Frontal cortex (tissue), 4 donors: ENCODE results near the gene ADM5. TPM values are rescaled to one million over a fixed set of nuclear protein-coding genes. Genes with fewer than 3 reads are reported as not detected.
A peak's percentile ranks its signal among the peaks of the same experiment; 100 is the strongest.

Source experiments
- DNase-seq, 2 donors: peaks; one replicate each; pipeline ENCODE4 v3.0.0; 2012; ENCODE audit warnings: low spot score in 2 of 2
- FAIRE-seq: peaks from 2 replicates; lab custom pipeline; 2012; peaks lifted over from hg19 to GRCh38; lab: Jason Lieb, UNC
- total RNA-seq: library from RNA; depleted of rRNA; stranded (reverse); fragments of >200 nt; gene quantifications from one replicate; pipeline ENCODE4 v1.2.3, GENCODE V29; 2014
- donor health status: control.
- donor health status: control.
- donor health status: control.

The ADM5 gene
- 0.82 TPM for total RNA-seq

- FAIRE-seq (no peak), DNase-seq (peak; percentile 67 to 70)
Observed at GRCh38 chr19:49689133-49690078, at the start of gene ADM5. Gene ADM5, plus strand, starts transcription at chr19:49689594. Its CDS starts 244 bp downstream, at chr19:49689838.

- peak; percentile 98 for FAIRE-seq
- peak; percentile 97 for DNase-seq
Observed at GRCh38 chr19:49640113-49640898, 49.1 kb upstream of the ADM5 start, which contains the start of gene RRAS. Gene RRAS, minus strand, starts transcription at chr19:49640143. Its CDS starts 45 bp downstream, at chr19:49640098.

- DNase-seq, result peak; percentile 98 to 100
- FAIRE-seq, result peak; percentile 88
Observed at GRCh38 chr19:49641688-49642491, 47.5 kb upstream of the ADM5 start, which contains the start of gene SCAF1. Gene SCAF1, plus strand, starts transcription at chr19:49642209. Its CDS starts 2,818 bp downstream, at chr19:49645027.

- FAIRE-seq (no peak), DNase-seq (no peak)
Observed at GRCh38 chr19:49642492-49643035, 46.8 kb upstream of the ADM5 start.

- DNase-seq, result no peak
- no peak for FAIRE-seq
Observed at GRCh38 chr19:49643466-49643865, 45.9 kb upstream of the ADM5 start.

- no peak for DNase-seq
- no peak for FAIRE-seq
Observed at GRCh38 chr19:49645592-49645991, 43.8 kb upstream of the ADM5 start.

- DNase-seq (no peak), FAIRE-seq (no peak)
Observed at GRCh38 chr19:49645995-49646394, 43.4 kb upstream of the ADM5 start.

GRCh38 chr19:49646586-49646985 lies 42.8 kb upstream of the ADM5 start:
- FAIRE-seq (no peak), DNase-seq (no peak)

- no peak for FAIRE-seq
- no peak for DNase-seq
Observed at GRCh38 chr19:49651029-49651819, 38.2 kb upstream of the ADM5 start.

- no peak for DNase-seq
- FAIRE-seq, result no peak
Observed at GRCh38 chr19:49651820-49652550, 37.4 kb upstream of the ADM5 start.

- DNase-seq, result no peak
- no peak for FAIRE-seq
Observed at GRCh38 chr19:49652551-49653465, 36.6 kb upstream of the ADM5 start.

GRCh38 chr19:49653466-49653806 lies 36.0 kb upstream of the ADM5 start:
- no peak for DNase-seq
- FAIRE-seq, result no peak

GRCh38 chr19:49654581-49654980 lies 34.8 kb upstream of the ADM5 start:
- DNase-seq (no peak), FAIRE-seq (no peak)

GRCh38 chr19:49655570-49656455 lies 33.6 kb upstream of the ADM5 start:
- FAIRE-seq, result no peak
- no peak for DNase-seq

GRCh38 chr19:49656456-49657109 lies 32.8 kb upstream of the ADM5 start:
- FAIRE-seq (no peak), DNase-seq (no peak)
